Skeletal muscle cell (primary cell): ENCODE data around the gene GPR75.
"Not testable (repeated sequence)": the region's sequence is repeated elsewhere in the genome, so short reads cannot be mapped to it uniquely, and the experiment has no call there.

Source experiments
- DNase-seq: peaks from one replicate; pipeline ENCODE4 v3.0.0-alpha.2; 2010; ENCODE audit warnings: low read depth
- H3K4me3 ChIP-seq: 2 replicates; pipeline ENCODE4 v1.5.1; 2011; ENCODE audit warnings: low read depth, mild to moderate bottlenecking, control low read depth, low read length, moderate library complexity

The GPR75 gene

GRCh38 chr2:53861824-53862223 lies 2.1 kb upstream of the GPR75 start:
- no peak for DNase-seq
- H3K4me3 ChIP-seq, result no peak overlapping the region

GRCh38 chr2:53856272-53856671 lies 3.5 kb downstream of the GPR75 start:
- no peak for DNase-seq
- no peak overlapping the region for H3K4me3 ChIP-seq

GRCh38 chr2:53854678-53855077 lies 5.1 kb downstream of the GPR75 start:
- DNase-seq, result no peak

GRCh38 chr2:53852532-53852931 lies 7.2 kb downstream of the GPR75 start:
- DNase-seq, result no peak
- no peak overlapping the region for H3K4me3 ChIP-seq

More at GRCh38 chr2:53854678-53855077, 5.1 kb downstream of the GPR75 start:
- H3K4me3 ChIP-seq, result no peak overlapping the region

GRCh38 chr2:53851052-53851757 lies 8.6 kb downstream of the GPR75 start:
- H3K4me3 ChIP-seq, DNase-seq: not testable (repeated sequence)

- DNase-seq, result no peak
- H3K4me3 ChIP-seq, result no peak overlapping the region
Observed at GRCh38 chr2:53848062-53848461, 11.7 kb downstream of the GPR75 start.

- DNase-seq, result no peak
- H3K4me3 ChIP-seq, result no peak overlapping the region
Observed at GRCh38 chr2:53843595-53843994, 16.2 kb downstream of the GPR75 start.

- H3K4me3 ChIP-seq, result no peak overlapping the region
Observed at GRCh38 chr2:53842891-53843290, 16.9 kb downstream of the GPR75 start.

GRCh38 chr2:53841651-53842050 lies 18.1 kb downstream of the GPR75 start:
- DNase-seq, H3K4me3 ChIP-seq: not testable (repeated sequence)

More at GRCh38 chr2:53842891-53843290, 16.9 kb downstream of the GPR75 start:
- no peak for DNase-seq

GRCh38 chr2:53840580-53840979 lies 19.2 kb downstream of the GPR75 start:
- no peak for DNase-seq
- no peak overlapping the region for H3K4me3 ChIP-seq

GRCh38 chr2:53829980-53830290 lies 29.8 kb downstream of the GPR75 start:
- DNase-seq, H3K4me3 ChIP-seq: not testable (repeated sequence)

- DNase-seq, result no peak
- no peak overlapping the region for H3K4me3 ChIP-seq
Observed at GRCh38 chr2:53829273-53829979, 30.3 kb downstream of the GPR75 start.

GRCh38 chr2:53828331-53828730 lies 31.4 kb downstream of the GPR75 start:
- DNase-seq, result no peak
- no peak overlapping the region for H3K4me3 ChIP-seq

- H3K4me3 ChIP-seq, result no peak overlapping the region
- no peak for DNase-seq
Observed at GRCh38 chr2:53827398-53828175, 32.2 kb downstream of the GPR75 start.

- H3K4me3 ChIP-seq, result no peak overlapping the region
- no peak for DNase-seq
Observed at GRCh38 chr2:53826587-53827397, 33.0 kb downstream of the GPR75 start.

GRCh38 chr2:53826030-53826410 lies 33.7 kb downstream of the GPR75 start:
- no peak for DNase-seq
- no peak overlapping the region for H3K4me3 ChIP-seq

GRCh38 chr2:53823639-53824038 lies 36.1 kb downstream of the GPR75 start:
- H3K4me3 ChIP-seq, DNase-seq: not testable (repeated sequence)

GRCh38 chr2:53821810-53822209 lies 38.0 kb downstream of the GPR75 start:
- no peak overlapping the region for H3K4me3 ChIP-seq
- no peak for DNase-seq

GRCh38 chr2:53820711-53821110 lies 39.1 kb downstream of the GPR75 start:
- DNase-seq, result no peak
- no peak overlapping the region for H3K4me3 ChIP-seq

GRCh38 chr2:53820048-53820447 lies 39.7 kb downstream of the GPR75 start:
- no peak overlapping the region for H3K4me3 ChIP-seq
- DNase-seq, result no peak
